GM19239 (cell line): ENCODE results near the gene GMDS.

Experiments
- DNase-seq: peaks from one replicate; pipeline ENCODE4 v3.0.0; 2011; ENCODE audit warnings: low spot score; ENCODE audit not compliant: insufficient read length
- FAIRE-seq: peaks from 2 replicates; lab custom pipeline; 2011; peaks lifted over from hg19 to GRCh38; lab: Jason Lieb, UNC

Gene GMDS

DNA sequence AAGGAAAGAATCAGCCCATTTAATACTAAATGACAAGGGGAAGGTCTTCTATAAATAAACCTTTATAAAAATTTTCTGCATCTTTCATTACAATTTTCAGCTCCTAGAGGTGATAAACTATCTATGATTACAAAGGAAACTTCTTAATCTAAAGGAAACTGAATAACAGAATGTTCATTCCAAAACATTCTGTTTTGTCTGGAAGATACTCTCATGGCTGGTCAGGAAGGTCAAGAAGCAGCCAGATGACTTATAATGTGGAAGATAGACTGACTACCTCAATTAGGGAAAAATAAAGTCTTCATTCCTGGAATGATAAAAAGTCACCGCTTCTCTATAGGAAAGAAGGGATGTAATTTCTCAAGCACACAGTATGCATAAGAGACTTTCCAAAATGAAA is 131.3 kb downstream of the GMDS start:
- DNase-seq = no peak
- no peak for FAIRE-seq

DNA sequence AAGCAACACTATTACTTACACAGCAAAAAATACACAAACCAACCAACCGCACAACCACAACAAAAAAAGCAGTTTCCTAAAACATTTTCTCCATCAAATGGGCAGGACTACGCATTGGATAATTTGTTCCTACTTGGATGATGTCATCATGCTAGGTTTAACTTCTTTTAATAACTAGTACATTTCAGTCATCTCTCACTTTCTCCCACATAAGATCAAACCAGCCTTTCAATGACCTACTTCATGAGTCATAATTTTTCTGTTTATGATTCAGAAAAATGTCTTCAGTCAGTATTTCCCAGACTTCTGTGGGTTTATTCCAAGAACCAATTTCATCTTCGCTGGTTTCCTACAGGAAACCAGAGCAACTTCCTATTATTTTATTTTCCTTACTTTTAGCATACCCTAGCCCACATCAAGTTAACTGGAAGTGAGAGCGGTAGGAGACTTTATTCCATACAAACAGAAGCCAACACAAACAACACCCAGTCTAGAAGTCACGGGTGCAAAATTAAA is 134.2 kb downstream of the GMDS start:
- peak; percentile 11 for FAIRE-seq

DNA sequence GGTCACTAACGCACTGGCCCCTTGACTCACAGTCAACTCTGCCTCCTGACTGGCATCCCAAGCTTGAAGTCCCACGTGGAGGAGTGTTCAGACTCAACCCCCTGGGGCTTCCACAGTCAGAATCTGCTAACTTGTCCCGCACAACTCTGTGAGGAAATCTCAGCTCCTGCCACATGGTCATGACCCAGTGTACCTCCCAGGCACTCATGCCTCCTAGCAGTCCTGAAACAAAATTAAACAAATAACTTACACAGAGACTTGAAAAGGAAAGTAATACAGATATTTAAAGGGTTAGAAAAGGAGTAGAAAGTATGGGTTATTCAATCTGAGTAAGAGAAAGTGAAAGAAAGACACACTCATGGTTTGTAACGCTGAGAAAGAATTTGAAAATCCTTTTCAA is 134.9 kb downstream of the GMDS start:
- DNase-seq (no peak), FAIRE-seq (peak; percentile 14)

More for the DNA sequence above, 134.2 kb downstream of the GMDS start:
- no peak for DNase-seq

DNA sequence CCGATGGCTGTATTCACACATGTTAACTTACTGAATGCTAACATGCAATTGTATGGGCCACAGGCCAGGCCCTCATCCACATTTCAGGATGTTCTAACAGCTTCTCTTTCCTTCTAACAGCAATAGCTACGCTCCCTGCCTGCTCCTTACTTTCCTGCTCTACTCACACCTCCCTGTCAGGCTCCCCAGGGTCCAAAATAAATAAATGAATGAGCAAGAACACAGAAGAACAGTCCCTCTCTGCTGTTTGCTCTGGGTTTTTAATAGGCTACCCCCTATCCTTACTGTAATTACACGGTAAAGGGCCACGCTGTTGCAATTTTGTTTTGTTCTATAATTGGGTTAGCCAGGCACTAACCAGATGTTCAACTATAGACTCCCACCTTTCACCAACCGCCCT is 135.6 kb downstream of the GMDS start:
- DNase-seq (no peak), FAIRE-seq (no peak)

DNA sequence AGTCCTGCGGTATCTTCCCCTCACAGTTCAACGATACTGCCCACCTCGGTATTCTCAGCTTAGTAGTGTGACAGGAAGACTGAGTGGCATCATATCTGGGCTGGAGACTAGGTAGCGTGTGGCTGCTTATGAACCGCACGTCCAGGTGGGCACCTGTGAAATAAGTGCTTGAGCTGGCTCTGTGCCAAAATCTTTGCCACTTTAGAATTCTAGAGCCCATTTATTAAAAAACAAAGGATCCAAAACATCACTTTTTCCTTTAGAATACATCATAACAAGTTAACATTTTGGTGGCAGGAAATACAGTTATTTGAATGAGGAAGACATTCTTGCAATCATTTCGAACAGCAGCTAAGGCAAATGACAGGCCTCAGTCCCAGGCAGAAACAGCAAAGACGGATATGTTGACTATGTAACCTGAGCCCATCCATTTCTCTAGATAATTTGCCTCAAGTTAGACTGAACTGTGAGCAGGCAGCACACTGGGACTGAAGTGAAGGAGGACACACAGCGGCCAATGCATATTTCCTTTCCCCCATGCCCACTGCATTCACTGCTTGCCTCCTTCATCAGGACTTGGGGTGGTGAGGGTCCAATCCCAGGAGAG is 136.6 kb downstream of the GMDS start:
- no peak for FAIRE-seq

DNA sequence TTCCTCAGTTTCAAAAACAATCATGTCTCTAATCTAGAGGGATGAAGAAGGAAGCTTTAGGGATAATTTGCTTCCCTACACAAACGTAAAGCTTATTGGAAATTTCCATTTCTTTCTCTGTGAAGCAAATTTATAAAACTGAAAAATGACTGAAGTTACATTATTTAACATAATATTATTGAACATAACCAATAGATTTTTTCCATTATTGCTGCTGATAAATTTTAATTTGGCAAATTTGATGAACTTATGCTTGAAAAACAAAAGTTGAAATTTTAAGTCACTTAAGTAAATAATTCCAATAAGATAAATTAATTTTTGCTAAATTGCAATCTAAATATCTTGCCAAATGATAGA is 140.9 kb downstream of the GMDS start:
- FAIRE-seq = no peak
- DNase-seq = no peak

More for the DNA sequence above, 136.6 kb downstream of the GMDS start:
- no peak for DNase-seq

DNA sequence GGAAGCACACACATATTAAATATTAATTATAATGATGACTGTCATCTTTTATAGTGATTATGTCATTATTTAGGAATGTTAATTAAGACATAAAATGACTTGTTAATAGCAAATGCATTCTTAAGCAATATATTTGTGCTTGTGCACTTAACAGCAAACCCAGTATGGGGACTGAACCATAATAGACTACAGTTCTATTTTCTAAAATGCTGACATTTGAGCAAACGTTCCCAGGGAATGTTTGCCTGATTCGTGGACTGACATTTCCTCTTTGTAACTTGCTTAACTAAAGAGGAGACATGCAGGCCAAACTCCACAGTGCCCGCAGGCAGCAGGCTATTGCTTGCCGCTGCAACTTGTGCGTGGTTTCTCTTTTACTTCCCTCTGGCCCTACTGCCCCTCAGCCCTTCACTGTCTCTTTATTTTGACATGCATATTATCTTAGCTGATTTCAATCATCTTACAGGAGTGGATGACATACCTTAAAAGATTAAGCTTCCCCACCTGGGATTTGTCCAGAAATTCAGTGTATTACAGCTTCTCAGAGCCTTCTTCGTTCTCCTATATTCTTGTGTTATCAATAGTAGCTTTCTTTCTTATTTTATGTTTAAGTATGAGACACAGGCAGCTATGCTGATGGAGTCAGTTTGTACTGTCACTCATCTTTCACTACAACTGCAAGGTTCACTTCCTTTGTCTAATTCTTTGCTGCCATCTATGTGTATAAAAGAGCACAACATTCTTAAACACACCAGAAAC is 141.5 kb downstream of the GMDS start:
- DNase-seq = no peak
- peak; percentile 76 for FAIRE-seq

DNA sequence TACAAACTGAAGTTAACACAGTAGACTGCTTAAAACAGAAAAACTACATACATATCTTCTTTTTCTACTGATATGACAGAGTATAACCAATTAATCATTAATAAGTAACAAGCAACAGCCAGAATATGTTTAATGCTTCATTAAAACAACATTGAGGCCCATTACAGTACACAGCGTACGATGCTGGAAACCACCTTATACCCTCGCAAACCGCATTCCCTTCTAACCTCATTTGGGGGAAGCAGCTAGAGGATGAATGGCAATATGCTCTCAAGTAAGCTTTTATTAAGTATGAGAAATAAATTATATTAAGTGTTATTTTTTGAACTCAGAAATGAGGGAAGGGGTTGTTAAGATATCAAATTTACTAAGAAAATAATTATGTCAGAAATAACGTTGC is 142.4 kb downstream of the GMDS start:
- FAIRE-seq (no peak), DNase-seq (no peak)

DNA sequence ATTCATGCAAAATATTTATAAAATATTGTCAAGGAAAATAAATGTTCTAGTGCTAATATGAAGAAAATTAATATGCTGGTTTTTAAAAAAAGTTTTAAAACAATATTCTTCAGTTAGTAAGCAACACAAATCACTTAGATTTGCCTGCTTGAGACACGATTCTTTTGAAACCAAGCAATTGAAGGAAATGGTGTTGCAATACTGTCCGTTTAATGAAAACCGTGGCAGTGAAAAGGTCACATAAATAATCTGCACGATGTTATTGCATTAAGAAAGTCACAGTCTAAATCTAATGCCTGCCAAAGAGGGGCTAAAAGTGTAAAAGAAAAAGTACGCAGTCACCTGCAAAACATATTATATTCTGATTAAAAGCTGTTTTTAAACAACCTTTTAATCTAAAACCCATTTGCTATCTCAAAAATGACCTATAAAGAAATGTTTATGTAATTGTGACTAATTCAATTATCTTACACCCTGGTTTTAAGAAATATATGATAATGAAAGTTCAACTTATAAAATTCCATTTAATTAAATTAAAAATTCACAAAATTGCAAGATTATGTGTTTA is 143.0 kb downstream of the GMDS start:
- no peak for FAIRE-seq

DNA sequence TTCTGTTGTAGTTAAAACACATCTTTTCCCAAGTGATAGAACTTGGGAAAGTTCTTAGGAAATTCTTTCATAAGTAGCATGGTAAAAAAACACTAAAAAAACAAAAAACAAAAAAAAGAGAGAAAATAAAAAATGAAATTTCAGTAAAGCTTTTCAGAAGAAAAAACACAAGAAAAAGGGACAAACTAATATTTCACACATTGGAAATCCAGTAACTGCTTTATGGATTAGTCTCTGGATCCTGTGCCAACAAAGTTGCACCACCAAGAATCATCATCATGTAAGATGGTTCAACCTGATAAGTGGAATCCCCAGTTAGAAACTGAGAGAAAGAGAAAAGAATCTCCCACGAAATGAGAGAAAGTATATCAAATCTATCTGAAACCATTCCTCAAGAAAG is 144.2 kb downstream of the GMDS start:
- no peak for DNase-seq
- peak; percentile 44 for FAIRE-seq

More for the DNA sequence above, 143.0 kb downstream of the GMDS start:
- no peak for DNase-seq

DNA sequence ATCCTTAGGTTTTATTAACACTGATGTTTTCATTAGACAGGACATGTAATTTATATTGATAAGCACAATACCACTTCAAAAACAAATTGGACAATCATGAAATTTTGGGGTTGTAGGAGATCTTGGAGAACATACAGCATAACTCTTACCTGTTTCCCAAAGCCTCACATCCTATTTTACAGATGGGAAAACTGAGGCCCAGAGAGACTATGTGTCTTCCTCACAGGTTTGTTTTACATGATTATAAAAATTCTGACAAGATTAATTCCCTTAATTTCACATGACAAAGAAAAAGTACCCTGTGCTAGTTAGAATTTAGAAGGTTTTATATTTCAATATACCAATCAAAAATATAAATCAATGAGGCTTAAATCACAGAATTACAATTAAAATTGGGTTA is 145.5 kb downstream of the GMDS start:
- no peak for FAIRE-seq
- no peak for DNase-seq

DNA sequence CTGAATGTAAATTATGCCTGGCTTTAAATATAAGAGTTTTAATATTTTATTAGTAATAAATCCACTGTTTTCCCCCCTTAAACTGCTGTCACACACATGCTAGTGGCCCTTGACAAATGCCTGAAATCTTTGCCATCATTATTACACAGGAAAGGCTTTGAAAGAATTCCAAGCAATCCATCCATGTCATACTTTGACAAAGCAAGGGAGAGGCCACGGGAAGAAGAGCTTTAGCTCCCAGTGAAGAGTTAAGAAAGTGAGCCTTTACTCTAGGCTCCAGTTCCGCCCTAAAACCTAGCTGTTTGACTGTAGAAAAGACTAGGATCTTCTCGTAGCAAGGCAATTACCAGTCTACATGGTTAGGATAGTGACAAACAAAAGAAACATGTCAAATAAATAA is 147.9 kb downstream of the GMDS start:
- no peak for FAIRE-seq
- DNase-seq = no peak

DNA sequence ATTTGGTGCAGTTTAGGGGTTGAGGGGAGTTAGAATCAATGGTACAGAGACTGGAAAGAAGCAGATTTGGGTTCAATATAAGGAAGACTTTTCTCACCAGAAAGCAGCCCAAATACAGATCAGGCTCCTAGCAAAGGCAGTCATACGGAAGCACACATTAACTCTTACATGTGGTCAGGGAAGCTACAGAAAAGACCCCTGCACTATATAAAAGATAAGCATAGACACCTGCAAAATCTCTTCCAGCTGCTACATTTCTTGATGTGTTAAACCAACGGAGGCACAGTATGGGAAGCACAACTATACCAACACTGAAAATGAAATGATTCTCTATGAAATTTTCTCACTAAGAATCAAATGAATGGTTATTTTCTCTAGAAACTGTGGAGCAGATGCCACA is 150.8 kb downstream of the GMDS start:
- DNase-seq (no peak), FAIRE-seq (no peak)

DNA sequence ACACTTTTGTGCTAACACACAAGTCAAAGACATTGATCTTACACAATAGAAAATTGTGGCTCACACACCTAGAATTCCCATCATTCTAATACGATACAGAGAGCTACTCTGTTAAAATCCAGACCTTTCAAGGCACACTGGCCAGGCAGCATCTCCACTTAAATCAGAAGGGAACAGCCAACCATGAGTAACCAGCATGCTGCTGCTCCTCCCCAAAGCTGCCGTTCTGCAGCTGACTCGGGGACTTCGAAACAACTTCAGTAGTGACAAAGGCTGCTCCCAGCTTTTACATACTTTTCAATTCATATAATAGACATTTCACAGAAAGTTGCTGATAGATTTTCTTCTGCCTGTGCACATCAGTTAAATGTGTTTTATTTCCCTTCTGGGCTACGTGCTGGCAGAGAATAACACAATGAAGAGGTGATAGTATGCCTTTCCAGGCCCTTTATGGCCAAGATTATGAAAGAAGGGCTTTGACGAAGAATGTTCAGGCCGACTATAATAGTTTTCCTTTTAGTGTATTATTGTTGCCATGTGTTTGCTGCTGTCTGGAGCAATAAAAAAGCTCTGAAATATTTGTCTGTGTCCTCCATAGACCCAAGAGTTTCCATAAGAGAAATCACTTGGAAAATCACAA is 159.0 kb downstream of the GMDS start:
- DNase-seq (no peak), FAIRE-seq (no peak)

DNA sequence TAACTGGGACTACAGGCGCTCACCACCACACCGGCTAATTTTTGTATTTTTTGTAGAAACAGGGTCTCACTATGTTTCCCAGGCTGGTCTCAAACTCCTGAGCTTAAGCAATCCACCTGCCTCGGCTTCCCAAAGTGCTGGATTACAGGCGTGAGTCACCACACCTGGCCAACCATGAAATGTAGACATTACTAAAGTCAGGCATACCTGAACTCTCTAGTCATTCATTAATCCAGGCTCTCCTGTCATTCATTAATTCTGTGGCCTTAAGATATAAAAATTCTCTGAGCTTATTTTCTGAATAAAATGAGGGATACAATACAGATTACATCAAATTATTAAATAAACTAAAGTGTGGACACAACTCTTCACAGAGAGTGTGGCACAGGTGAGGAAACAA is 159.7 kb downstream of the GMDS start:
- FAIRE-seq = peak; percentile 76
- DNase-seq = no peak

DNA sequence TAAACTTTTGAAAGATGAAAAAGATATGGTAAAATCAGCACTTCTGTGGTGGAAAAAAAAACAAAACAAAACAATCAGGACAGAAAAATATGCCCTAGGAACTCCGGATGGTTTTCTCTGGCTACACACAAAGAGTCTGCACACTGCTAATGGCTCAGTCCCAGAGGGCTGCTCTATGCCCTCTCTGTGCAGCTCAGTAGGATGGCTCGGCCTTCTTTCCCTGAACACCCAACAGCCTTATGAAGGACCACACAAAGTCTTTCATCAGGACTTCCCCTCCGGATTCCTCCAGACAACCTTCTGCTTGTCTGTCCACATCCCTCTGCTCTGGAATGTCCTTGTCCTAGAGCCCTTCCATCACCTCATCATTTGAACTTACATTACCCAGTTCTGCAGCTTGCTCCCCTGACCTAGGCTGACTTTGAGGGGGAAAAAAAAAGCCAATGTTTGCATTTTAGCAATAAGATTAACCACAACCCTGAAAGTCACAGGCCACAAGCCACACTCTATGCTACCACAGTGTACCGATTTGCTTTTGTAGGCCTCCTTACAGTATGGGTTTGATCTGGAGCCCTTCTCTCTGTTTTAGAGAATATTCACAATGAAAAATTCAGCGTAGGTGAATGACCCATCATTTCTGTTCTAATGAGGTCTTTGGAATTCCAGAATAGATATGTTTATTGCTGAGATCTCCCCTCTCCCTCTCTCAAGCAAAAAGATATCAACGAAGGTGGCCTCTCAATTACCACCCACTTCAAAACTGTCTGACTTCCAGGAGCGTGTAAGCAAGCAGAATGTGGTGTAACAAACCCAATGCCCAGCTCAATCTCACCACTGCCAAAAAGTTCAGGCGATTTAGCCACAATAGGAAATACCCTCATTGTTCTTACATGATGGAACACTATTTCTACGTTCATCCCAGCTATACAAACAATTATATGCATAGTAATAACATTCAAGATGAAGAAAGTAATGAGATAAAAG is 164.0 kb downstream of the GMDS start:
- DNase-seq (peak; percentile 9), FAIRE-seq (peak; percentile 90)

DNA sequence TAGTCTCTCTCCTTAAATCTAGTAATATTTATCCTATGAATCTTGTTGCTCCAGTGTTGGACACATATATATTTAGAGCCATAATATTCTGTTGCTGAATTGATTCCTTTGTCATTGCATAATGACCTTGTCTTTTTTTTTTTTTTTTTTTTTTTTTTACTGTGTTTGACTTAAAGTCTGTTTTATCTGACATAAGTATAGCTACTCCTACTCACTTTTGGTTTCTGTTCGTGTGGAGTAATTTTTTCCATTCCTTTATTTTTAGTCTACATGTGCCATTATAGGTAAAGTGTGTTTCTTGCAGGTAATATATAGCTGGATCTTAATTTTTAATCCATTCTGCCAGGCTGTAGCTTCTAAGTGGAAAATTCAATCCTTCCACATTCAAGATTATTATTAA is 166.5 kb downstream of the GMDS start:
- DNase-seq = no peak
- no peak for FAIRE-seq

DNA sequence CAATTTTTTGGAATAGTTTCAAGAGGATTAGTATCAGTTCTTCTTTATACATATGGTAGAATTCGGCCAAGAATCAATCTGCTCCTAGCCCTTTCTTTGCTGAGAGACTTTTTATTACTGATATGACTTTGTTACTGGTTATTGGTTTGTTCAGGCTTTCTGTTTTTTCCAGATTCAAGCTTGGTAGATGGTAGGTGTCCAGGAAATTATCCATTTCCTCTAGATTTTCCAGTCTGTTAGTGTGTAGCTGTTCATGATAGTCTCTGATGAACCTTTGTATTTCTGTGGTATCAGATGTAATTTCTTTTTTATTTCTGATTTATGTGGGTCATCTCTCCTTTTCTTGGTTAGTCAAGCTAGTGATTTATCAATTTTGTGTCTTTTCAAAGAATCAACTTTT is 167.6 kb downstream of the GMDS start:
- no peak for FAIRE-seq
- no peak for DNase-seq

DNA sequence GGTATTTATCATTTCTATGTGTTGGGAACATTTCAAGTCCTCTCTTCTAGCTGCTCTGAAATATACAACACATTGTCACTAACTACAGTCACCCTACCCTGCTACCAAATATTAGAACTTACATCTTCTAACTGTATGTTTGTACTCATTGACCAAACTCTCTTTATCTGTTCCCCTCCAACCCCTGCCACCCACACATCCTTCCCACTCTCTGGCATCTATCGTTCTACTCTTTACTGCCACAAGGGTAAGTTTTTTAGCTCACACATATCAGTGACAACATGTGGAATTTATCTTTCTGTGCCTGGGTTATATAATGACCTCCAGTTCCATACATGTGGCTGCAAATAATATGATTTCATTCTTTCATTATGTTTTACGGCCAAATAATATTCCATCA is 171.9 kb downstream of the GMDS start:
- no peak for FAIRE-seq
- no peak for DNase-seq

DNA sequence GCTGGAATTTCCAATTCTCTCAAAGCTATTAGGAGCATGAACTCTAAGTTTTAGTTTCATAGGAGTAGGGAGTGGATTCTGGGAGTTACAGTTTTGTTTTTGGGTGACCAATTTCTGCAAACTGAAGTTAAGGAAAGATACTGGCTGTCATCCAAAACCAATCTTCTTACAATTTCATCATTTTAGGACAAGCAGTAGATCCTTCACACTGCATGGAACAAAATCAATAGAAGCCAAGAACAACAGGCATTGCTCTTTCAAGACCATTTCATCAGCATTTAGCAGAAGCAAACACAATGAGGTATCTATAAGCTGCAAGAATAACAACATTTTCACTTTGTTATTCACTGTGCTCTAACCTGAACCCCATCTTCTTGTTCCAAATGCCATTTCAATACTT is 173.0 kb downstream of the GMDS start:
- DNase-seq = no peak
- no peak for FAIRE-seq
